ENCODE data around the gene LDB2. TPM values are rescaled to one million over a fixed set of nuclear protein-coding genes. Genes with fewer than 3 reads are reported as not detected.

LDB2 gene
- total and polyA plus RNA-seq, 2 of the 8 experiments (the other 6 are each of a cell fraction or from before 2014, with no cell fraction given) = 57.0 to 140 TPM

- H4K8ac ChIP-seq (ENCODE audit: extremely low read depth, insufficient read depth, low read length) = no peak overlapping the region
- ChIA-PET POLR2A (ENCODE audit: partially characterized antibody) (interaction anchor here (1.9 kb wide), 1 partner anchor 9 kb away, joined by 6 read pairs; no protein-coding TSS in a partner anchor), CTCF (ENCODE audit: partially characterized antibody) (no interaction called here)
- H3K9ac ChIP-seq (replicated peaks in 1 of 4; ENCODE audit: extremely low read depth in 1 of 4, low read depth in 3 of 4, low read length in 3 of 4) = no peak overlapping the region
- no peak overlapping the region for H2BK20ac ChIP-seq (ENCODE audit: low read length)
- no peak overlapping the region for H2AK5ac ChIP-seq (ENCODE audit: low read depth, low read length)
- no peak overlapping the region for H3K4me2 ChIP-seq (ENCODE audit: insufficient read depth in 1 of 2, low read depth in 2 of 2, low read length in 2 of 2)
- no peaks in the 10 kb centered on the region for H3K79me1 ChIP-seq (ENCODE audit: low read depth, low read length)
- H2BK5ac ChIP-seq (ENCODE audit: low read depth, low read length) = no peak overlapping the region
- H3K27ac ChIP-seq (ENCODE audit: low read depth, low read length) = no peak overlapping the region
- no peaks in the 10 kb centered on the region for H3K23me2 ChIP-seq (ENCODE audit: low read depth, low read length)
- H3K9me3 ChIP-seq (ENCODE audit: insufficient read depth in 2 of 2, low read depth in 1 of 2, low read length in 1 of 2) = no peaks in the 10 kb centered on the region
- no peak overlapping the region for H2BK120ac ChIP-seq (replicated peaks; ENCODE audit: low read depth, low read length)
- H3K18ac ChIP-seq (ENCODE audit: extremely low read depth, low read length) = no peak overlapping the region
- H3K36me3 ChIP-seq (ENCODE audit: control insufficient read depth in 2 of 4, insufficient read depth in 4 of 4, low read length in 3 of 4) = no peaks in the 10 kb centered on the region; a peak in 1 of 8 replicates
- no peak for DNase-seq (ENCODE audit: low read depth in 1 of 2, low spot score in 2 of 2)
- 95% methylated on average over 9 of the region's 9 CpGs; no CpG with 5 or more reads in 1 of the 2 experiments for WGBS, 2 experiments (ENCODE audit: extremely low coverage in 1 of 2, insufficient coverage in 1 of 2, insufficient read length in 1 of 2, insufficient replicate concordance in 2 of 2, low coverage in 1 of 2, low lambda C conversion rate in 2 of 2, missing lambda C conversion rate in 1 of 2)
- no peaks in the 10 kb centered on the region for H3K79me2 ChIP-seq (ENCODE audit: control insufficient read depth in 1 of 2, insufficient read depth in 2 of 2, low read length in 2 of 2)
- FAIRE-seq = no peak
- no peak overlapping the region for H3K56ac ChIP-seq (replicated peaks; ENCODE audit: insufficient read length, low read depth, low read length)
- no peak overlapping the region for H4K91ac ChIP-seq (replicated peaks; ENCODE audit: insufficient read length, low read length)
- no peak overlapping the region for H2BK15ac ChIP-seq (ENCODE audit: low read length)
- no peaks in the 10 kb centered on the region for H4K20me1 ChIP-seq (replicated peaks in 1 of 2; ENCODE audit: control insufficient read depth in 1 of 2, insufficient read depth in 2 of 2, low read length in 2 of 2)
- H3K27me3 ChIP-seq (replicated peaks in 1 of 4; ENCODE audit: control insufficient read depth in 3 of 4, extremely low read depth in 1 of 4, insufficient read depth in 3 of 4, low read length in 3 of 4) = no peaks in the 10 kb centered on the region
- H2AFZ ChIP-seq (ENCODE audit: low read length) = no peak overlapping the region
- no peak overlapping the region for H2BK12ac ChIP-seq (ENCODE audit: low read depth, low read length)
- H3K4ac ChIP-seq (replicated peaks; ENCODE audit: insufficient read length, low read depth, low read length) = no peak overlapping the region
- no peak overlapping the region for H4K5ac ChIP-seq (ENCODE audit: insufficient read length, low read depth, low read length)
- H3K4me1 ChIP-seq (replicated peaks in 1 of 4; ENCODE audit: control insufficient read depth in 3 of 4, insufficient read depth in 4 of 4, low read length in 3 of 4) = peaks cover 8 to 25% (median 17%) of the 10 kb centered on the region in 4 experiments
- H3K14ac ChIP-seq (ENCODE audit: insufficient read length) = no peak overlapping the region
- H3K4me3 ChIP-seq (ENCODE audit: extremely low read depth in 1 of 4, insufficient read depth in 2 of 4, low read depth in 3 of 4, low read length in 4 of 4) = no peak overlapping the region
- no peak overlapping the region for H3K23ac ChIP-seq (ENCODE audit: insufficient read length)
- TF ChIP-seq RNF2 (IDR thresholded peaks at IDR 0.05; ENCODE audit: borderline replicate concordance, low read depth, low read length, missing control alignments, poor library complexity, severe bottlenecking) (no peak), EGR1 (IDR thresholded peaks at IDR 0.05; ENCODE audit: borderline replicate concordance, low read depth, low read length) (no peak), SP1 (IDR thresholded peaks at IDR 0.05; ENCODE audit: low read depth, low read length) (no peak), POLR2AphosphoS5 (IDR thresholded peaks at IDR 0.05; ENCODE audit: low read depth, low read length) (no peak), HDAC2 (IDR thresholded peaks at IDR 0.05; ENCODE audit: borderline replicate concordance in 1 of 2, low read depth in 2 of 2, low read length in 2 of 2) (no peak), CTBP2 (IDR thresholded peaks at IDR 0.05; ENCODE audit: borderline replicate concordance, insufficient read depth, insufficient read length, low read length) (no peak), BACH1 (IDR thresholded peaks at IDR 0.05; ENCODE audit: low read length) (no peak), CBX8 (IDR thresholded peaks at IDR 0.05; ENCODE audit: borderline replicate concordance, low read depth, low read length) (no peak), SIX5 (IDR thresholded peaks at IDR 0.05; ENCODE audit: low read depth, low read length) (no peak)
- TF ChIP-seq, protein P1, sequence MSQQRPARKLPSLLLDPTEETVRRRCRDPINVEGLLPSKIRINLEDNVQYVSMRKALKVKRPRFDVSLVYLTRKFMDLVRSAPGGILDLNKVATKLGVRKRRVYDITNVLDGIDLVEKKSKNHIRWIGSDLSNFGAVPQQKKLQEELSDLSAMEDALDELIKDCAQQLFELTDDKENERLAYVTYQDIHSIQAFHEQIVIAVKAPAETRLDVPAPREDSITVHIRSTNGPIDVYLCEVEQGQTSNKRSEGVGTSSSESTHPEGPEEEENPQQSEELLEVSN (IDR thresholded peaks at IDR 0.05) = no peak
Observed at GRCh38 chr4:16692961-16693506, 205.4 kb downstream of the LDB2 start.

All from H1 (cell line).